Endothelial cell of umbilical vein (primary cell): Measurements from ENCODE around the gene SASH3. TPM values are rescaled to one million over a fixed set of nuclear protein-coding genes. Genes with fewer than 3 reads are reported as not detected.
A peak's percentile ranks its signal among the peaks of the same experiment; 100 is the strongest.

ENCODE experiments used
- BruUV-seq: library from RNA; stranded (reverse); fragments of 400-500 nt; replicated peaks from 2 replicates; lab custom pipeline; 2021; lab: Mats Ljungman, UMichigan
- CTCF ChIA-PET: fragments of 300-600, 350-600 bp; sonication (Branson Sonifier 250); formaldehyde crosslinking; loops from one replicate; lab custom pipeline; 2021; ENCODE audit warnings: antibody characterized with exemption, inconsistent platforms; lab: Charles Lee
- POLR2A ChIA-PET: fragments of 300-600, 350-600 bp; sonication (Branson Sonifier 250); formaldehyde crosslinking; loops from one replicate; lab custom pipeline; 2021; ENCODE audit warnings: antibody characterized with exemption, inconsistent platforms; lab: Charles Lee
- DNase-seq: peaks from one replicate; pipeline ENCODE4 v3.0.0-alpha.2; 2011; ENCODE audit warnings: low read depth, low spot score
- FAIRE-seq: peaks from 2 replicates; lab custom pipeline; 2011; peaks lifted over from hg19 to GRCh38; lab: Jason Lieb, UNC
- H2AFZ ChIP-seq: 2 replicates; pipeline ENCODE4 v1.6.0; 2012; ENCODE audit warnings: low read depth, low read length, control low read depth, inconsistent platforms
- H3K27ac ChIP-seq: 2 replicates; pipeline ENCODE4 v1.5.1; 2011; ENCODE audit warnings: low read depth, mild to moderate bottlenecking, control low read depth, low read length, moderate library complexity; ENCODE audit not compliant: insufficient read depth
- H3K27me3 ChIP-seq, 2 experiments: 2 replicates each; pipeline versions ENCODE4 v1.6.0 to v1.6.1; 2011; ENCODE audit warnings: low read length in 2 of 2, mixed read lengths in 1 of 2; ENCODE audit not compliant: control insufficient read depth in 2 of 2, insufficient read depth in 2 of 2
- H3K36me3 ChIP-seq, 2 experiments: 2 replicates in 1 of 2; 3 replicates in 1 of 2; pipeline ENCODE4 v1.5.1; 2011; ENCODE audit warnings: low read length in 2 of 2, mild to moderate bottlenecking in 1 of 2, moderate library complexity in 1 of 2; ENCODE audit not compliant: control insufficient read depth in 2 of 2, insufficient read depth in 2 of 2; ENCODE audit errors: extremely low read depth in 1 of 2
- H3K4me1 ChIP-seq: 3 replicates; pipeline ENCODE4 v1.5.1; 2011; ENCODE audit warnings: mild to moderate bottlenecking, low read length; ENCODE audit not compliant: control insufficient read depth, insufficient read depth; ENCODE audit errors: extremely low read depth
- H3K4me2 ChIP-seq: 2 replicates; pipeline ENCODE4 v1.6.1; 2011; ENCODE audit warnings: low read length, control low read depth, mixed read lengths; ENCODE audit not compliant: insufficient read depth
- H3K4me3 ChIP-seq, 3 experiments: fragments of 200-600 bp in 1 of 3; sonication (generic), shearing (Covaris generic) in 1 of 3; replicated peaks in 1 of 3; 2 replicates each; pipeline ENCODE4 v1.5.1; 2011 to 2016; ENCODE audit warnings: control low read depth in 3 of 3, low read length in 3 of 3, mild to moderate bottlenecking in 2 of 3, inconsistent platforms in 1 of 3, low read depth in 1 of 3, moderate library complexity in 1 of 3; ENCODE audit not compliant: insufficient read depth in 1 of 3
- H3K79me2 ChIP-seq: 2 replicates; pipeline ENCODE4 v1.6.0; 2012; ENCODE audit warnings: low read length, inconsistent platforms; ENCODE audit not compliant: control insufficient read depth, insufficient read depth
- H3K9ac ChIP-seq: replicated peaks from 2 replicates; pipeline ENCODE3; 2011; ENCODE audit warnings: low read length, control low read depth; ENCODE audit not compliant: insufficient read depth; ENCODE audit errors: extremely low read depth
- H3K9me1 ChIP-seq: replicated peaks from 3 replicates; pipeline ENCODE4 v1.6.0; 2011; ENCODE audit warnings: mild to moderate bottlenecking, low read length; ENCODE audit not compliant: control insufficient read depth, insufficient read depth; ENCODE audit errors: extremely low read depth
- H3K9me3 ChIP-seq: replicated peaks from 2 replicates; pipeline ENCODE4 v1.5.1; 2012; ENCODE audit warnings: low read length, inconsistent platforms; ENCODE audit not compliant: control insufficient read depth, insufficient read depth
- H4K20me1 ChIP-seq: replicated peaks from 2 replicates; pipeline ENCODE3; 2011; ENCODE audit warnings: mild to moderate bottlenecking, low read length; ENCODE audit not compliant: control insufficient read depth, insufficient read depth; ENCODE audit errors: extremely low read depth
- CTCF ChIP-seq, 2 donors: IDR thresholded peaks; 1 replicate in 1 of 2; 2 replicates in 1 of 2; pipeline ENCODE4 v1.5.1; 2011; ENCODE audit warnings: low read length in 2 of 2, mild to moderate bottlenecking in 2 of 2, moderate library complexity in 2 of 2, control low read depth in 1 of 2, inconsistent platforms in 1 of 2, low read depth in 1 of 2; ENCODE audit not compliant: insufficient read depth in 1 of 2; ENCODE audit errors: extremely low read depth in 1 of 2
- EZH2 ChIP-seq: IDR thresholded peaks from 2 replicates; pipeline ENCODE4 v1.6.1; 2012; ENCODE audit warnings: borderline replicate concordance, low read depth, mild to moderate bottlenecking, moderate library complexity, low read length, inconsistent platforms; ENCODE audit not compliant: severe bottlenecking
- FOS ChIP-seq: IDR thresholded peaks from 2 replicates; pipeline ENCODE4 v1.6.1; 2011; ENCODE audit warnings: mild to moderate bottlenecking, low read length, moderate library complexity, borderline replicate concordance; ENCODE audit not compliant: insufficient read depth
- JUN ChIP-seq: IDR thresholded peaks from 2 replicates; pipeline ENCODE4 v1.6.1; 2011; ENCODE audit warnings: borderline replicate concordance, low read depth; ENCODE audit not compliant: insufficient read length, insufficient read depth
- MAX ChIP-seq: IDR thresholded peaks from 2 replicates; pipeline ENCODE4 v1.6.1; 2011; ENCODE audit not compliant: insufficient read depth, insufficient read length
- MYC ChIP-seq: IDR thresholded peaks from one replicate; pipeline ENCODE4 v1.6.1; 2011; ENCODE audit warnings: mild to moderate bottlenecking, low read depth, low read length
- POLR2A ChIP-seq: IDR thresholded peaks from 2 replicates; pipeline ENCODE4 v1.6.1; 2012; ENCODE audit warnings: low read depth, mild to moderate bottlenecking, control low read depth, low read length
- POLR2AphosphoS5 ChIP-seq: IDR thresholded peaks from 2 replicates; pipeline ENCODE4 v1.6.1; 2012; ENCODE audit warnings: low read depth, mild to moderate bottlenecking, control low read depth, low read length, moderate library complexity; ENCODE audit not compliant: insufficient read depth
- dilution Hi-C: fragments of 300-500 bp; cut with MboI; formaldehyde crosslinking; loops from one replicate; pipeline ENCODE4 v1.15.0; 2019; ENCODE audit warnings: low sequenced_read_pairs; ENCODE audit not compliant: extremely low pct_ligation_motif_present
- intact Hi-C: fragments of 100-400 bp; cut with micrococcal nuclease; formaldehyde crosslinking; loops from one replicate; pipeline ENCODE4 v1.10.0; 2022
- polyA plus RNA-seq, 4 experiments: library from polyadenylated mRNA; depleted of rRNA in 3 of 4; stranded (reverse) in 3 of 4; unstranded in 1 of 4; fragments of >200 nt; gene quantifications; 2 replicates each; pipeline versions ENCODE4 v1.2.1 to v1.2.3, GENCODE V29; 2011 to 2012; ENCODE audit warnings: missing spikeins in 1 of 4
- total RNA-seq: library from RNA; stranded (reverse); gene quantifications from 2 replicates; pipeline ENCODE4 v1.2.3, GENCODE V29; 2021

SASH3 gene
- total and polyA plus RNA-seq, 2 donors (not counting 3 experiments of a cell fraction or from before 2014, with no cell fraction given) = not detected

- Histone ChIP-seq H3K79me2 (no peaks in the 10 kb centered on the region), H3K36me3 (no peaks in the 10 kb centered on the region), H3K9me1 (no peaks in the 10 kb centered on the region), H3K4me3 (no peak overlapping the region), H4K20me1 (no peaks in the 10 kb centered on the region), H3K27ac (no peak overlapping the region), H3K4me1 (no peaks in the 10 kb centered on the region), H2AFZ (no peak overlapping the region), H3K9me3 (no peaks in the 10 kb centered on the region), H3K27me3 (no peaks in the 10 kb centered on the region), H3K9ac (no peak overlapping the region), H3K4me2 (no peak overlapping the region)
- TF ChIP-seq FOS (no peak), MYC (no peak), EZH2 (no peak), MAX (no peak), CTCF (IDR thresholded peaks at IDR 0.05; ENCODE audit: extremely low read depth in 1 of 2, insufficient read depth in 1 of 2, low read depth in 1 of 2, low read length in 2 of 2) (no peak), POLR2AphosphoS5 (no peak), JUN (no peak), POLR2A (no peak)
- no TSS peak for BruUV-seq
- ChIA-PET CTCF (no interaction called here), POLR2A (no interaction called here)
- dilution Hi-C loops = no loop called here
- DNase-seq = no peak
- intact Hi-C loops = no loop called here
- FAIRE-seq = peak; percentile 43
Measured at GRCh38 chrX:129818123-129818522, 38.4 kb downstream of the SASH3 start.
